Right lobe of liver (tissue), 6 donors: Measurements from ENCODE around the gene TCFL5. TPM values are rescaled to one million over a fixed set of nuclear protein-coding genes. Genes with fewer than 3 reads are reported as not detected.

Experiments used
- ATAC-seq, 4 donors: fragments of 200-7000 bp; cut with Tn5 transposase; one replicate each; pipeline ENCODE4 v1.9.1; 2020; ENCODE audit warnings: mild to moderate bottlenecking in 4 of 4, moderate library complexity in 4 of 4
- DNase-seq, 3 donors: peaks; one replicate each; pipeline ENCODE4 v3.0.0-alpha.2; 2020
- H3K27ac ChIP-seq, 3 donors: fragments of 200-600 bp; one replicate each; pipeline ENCODE4 v1.8.0; 2022
- H3K27me3 ChIP-seq, 2 donors: fragments of 200-600 bp; one replicate each; pipeline ENCODE4 v1.8.0; 2022
- H3K36me3 ChIP-seq, 4 donors: fragments of 200-600 bp; sonication (generic) in 1 of 4; one replicate each; pipeline versions ENCODE4 v1.5.1 to v1.8.0; 2017 to 2022; ENCODE audit warnings: control low read depth in 1 of 4
- H3K4me1 ChIP-seq, 4 donors: fragments of 200-600 bp; sonication (generic) in 1 of 4; one replicate each; pipeline versions ENCODE4 v1.5.1 to v1.8.0; 2017 to 2022; ENCODE audit warnings: control low read depth in 1 of 4
- H3K4me3 ChIP-seq, 3 donors: fragments of 200-600 bp; one replicate each; pipeline ENCODE4 v1.8.0; 2022
- H3K9me3 ChIP-seq, 4 donors: fragments of 200-600 bp; sonication (generic) in 1 of 4; one replicate each; pipeline versions ENCODE4 v1.5.1 to v1.8.0; 2017 to 2022; ENCODE audit warnings: control low read depth in 1 of 4
- POLR2A ChIP-seq: fragments of 450-650 bp; IDR thresholded peaks from one replicate; pipeline ENCODE4 v1.6.1; 2017; ENCODE audit warnings: antibody characterized with exemption, mild to moderate bottlenecking
- WGBS: methylation state at CpG from one replicate; pipeline ENCODE4 v1.1.6; 2018; ENCODE audit warnings: low coverage, low lambda C conversion rate; ENCODE audit not compliant: insufficient coverage; ENCODE audit errors: missing lambda C conversion rate; 5-methylcytosine and 5-hydroxymethylcytosine counted together
- intact Hi-C, 2 donors: fragments of 100-400 bp; cut with DNase I; formaldehyde crosslinking; loops; one replicate each; pipeline versions ENCODE4 v1.11.2 to v1.14.1; 2022
- total RNA-seq, 6 experiments: library from RNA; depleted of rRNA in 2 of 6; stranded (reverse); fragments of >200 nt in 2 of 6; fragmentation: NEBNext Ultra II Directional in 3 of 6; extraction: Animal tissue kit (Norgen Biotek cat#: 25700) in 3 of 6; gene quantifications; one replicate each; pipeline versions ENCODE4 v1.1.0 to v1.2.4, GENCODE V29; 2016 to 2023
- TF ChIP-seq, protein P1 (sequence below), 4 donors: fragments of 200-600 bp in 3 of 4; fragments of 450-650 bp in 1 of 4; IDR thresholded peaks; one replicate each; pipeline versions ENCODE4 v1.5.1 to v1.8.0; 2016 to 2022; ENCODE audit warnings: antibody characterized with exemption in 4 of 4, mild to moderate bottlenecking in 2 of 4
- donor health status: DM: no; HTN: yes; CAD: no.
- donor health status: DM: no; HTN: no; CAD: no.
- donor health status: DM: no; HTN: no; CAD: no.
- donor health status: DM: no; HTN: yes; CAD: no.
- donor health status: DM: no; HTN: yes; CAD: no.

TCFL5 gene
- total RNA-seq, 6 experiments from 2014 or later = 2.9 to 5.1 (median 3.9) TPM

DNA sequence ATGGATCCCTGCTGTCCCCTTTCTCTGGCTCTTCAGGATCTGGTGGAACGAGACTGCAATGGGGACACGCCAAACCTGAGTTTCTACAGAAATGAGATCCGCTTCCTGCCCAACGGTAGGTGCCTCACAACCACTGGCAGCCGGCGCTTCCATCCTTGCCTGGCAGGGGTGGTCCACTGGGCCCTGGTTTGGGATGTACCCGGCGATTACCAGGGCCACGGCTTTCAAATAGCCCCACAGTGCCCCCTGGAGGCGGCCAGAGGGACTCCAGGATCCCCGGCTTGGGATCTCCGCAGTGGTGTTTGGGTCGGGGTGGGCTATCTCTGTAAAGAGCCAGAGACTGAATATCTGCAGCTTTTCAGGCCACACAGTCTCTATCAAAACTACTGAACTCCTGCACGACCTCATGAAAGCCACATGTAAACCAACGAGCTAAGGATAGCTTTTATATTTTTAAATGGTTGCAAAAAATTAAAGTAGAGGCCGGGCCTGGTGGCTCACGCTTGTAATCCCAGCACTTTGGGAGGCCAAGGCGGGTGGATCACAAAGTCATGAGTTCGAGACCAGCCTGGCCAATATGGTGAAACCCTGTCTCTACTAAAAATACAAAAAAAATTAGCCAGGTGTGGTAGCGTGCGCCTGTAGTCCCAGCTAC is 53.3 kb downstream of the TCFL5 start:
- intact Hi-C loops = no loop called here
- Histone ChIP-seq H3K4me3 (no peak overlapping the region), H3K4me1 (peaks cover 0 to 37% (median 10%) of the 10 kb centered on the region in 4 donors), H3K27ac (no peak overlapping the region), H3K36me3 (peaks cover 13 to 56% (median 35%) of the 10 kb centered on the region in 4 donors), H3K9me3 (no peaks in the 10 kb centered on the region), H3K27me3 (no peaks in the 10 kb centered on the region)
- no peak for TF ChIP-seq POLR2A
- TF ChIP-seq, protein P1, sequence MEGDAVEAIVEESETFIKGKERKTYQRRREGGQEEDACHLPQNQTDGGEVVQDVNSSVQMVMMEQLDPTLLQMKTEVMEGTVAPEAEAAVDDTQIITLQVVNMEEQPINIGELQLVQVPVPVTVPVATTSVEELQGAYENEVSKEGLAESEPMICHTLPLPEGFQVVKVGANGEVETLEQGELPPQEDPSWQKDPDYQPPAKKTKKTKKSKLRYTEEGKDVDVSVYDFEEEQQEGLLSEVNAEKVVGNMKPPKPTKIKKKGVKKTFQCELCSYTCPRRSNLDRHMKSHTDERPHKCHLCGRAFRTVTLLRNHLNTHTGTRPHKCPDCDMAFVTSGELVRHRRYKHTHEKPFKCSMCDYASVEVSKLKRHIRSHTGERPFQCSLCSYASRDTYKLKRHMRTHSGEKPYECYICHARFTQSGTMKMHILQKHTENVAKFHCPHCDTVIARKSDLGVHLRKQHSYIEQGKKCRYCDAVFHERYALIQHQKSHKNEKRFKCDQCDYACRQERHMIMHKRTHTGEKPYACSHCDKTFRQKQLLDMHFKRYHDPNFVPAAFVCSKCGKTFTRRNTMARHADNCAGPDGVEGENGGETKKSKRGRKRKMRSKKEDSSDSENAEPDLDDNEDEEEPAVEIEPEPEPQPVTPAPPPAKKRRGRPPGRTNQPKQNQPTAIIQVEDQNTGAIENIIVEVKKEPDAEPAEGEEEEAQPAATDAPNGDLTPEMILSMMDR (IDR thresholded peaks at IDR 0.05) = peak; percentile 89 to 94 (median 92)
- ATAC-seq (peak; percentile 28 to 46 (median 40)), DNase-seq (peak; percentile 72 to 76 (median 75))
- 34% methylated on average over 6 of the region's 21 CpGs for WGBS

DNA sequence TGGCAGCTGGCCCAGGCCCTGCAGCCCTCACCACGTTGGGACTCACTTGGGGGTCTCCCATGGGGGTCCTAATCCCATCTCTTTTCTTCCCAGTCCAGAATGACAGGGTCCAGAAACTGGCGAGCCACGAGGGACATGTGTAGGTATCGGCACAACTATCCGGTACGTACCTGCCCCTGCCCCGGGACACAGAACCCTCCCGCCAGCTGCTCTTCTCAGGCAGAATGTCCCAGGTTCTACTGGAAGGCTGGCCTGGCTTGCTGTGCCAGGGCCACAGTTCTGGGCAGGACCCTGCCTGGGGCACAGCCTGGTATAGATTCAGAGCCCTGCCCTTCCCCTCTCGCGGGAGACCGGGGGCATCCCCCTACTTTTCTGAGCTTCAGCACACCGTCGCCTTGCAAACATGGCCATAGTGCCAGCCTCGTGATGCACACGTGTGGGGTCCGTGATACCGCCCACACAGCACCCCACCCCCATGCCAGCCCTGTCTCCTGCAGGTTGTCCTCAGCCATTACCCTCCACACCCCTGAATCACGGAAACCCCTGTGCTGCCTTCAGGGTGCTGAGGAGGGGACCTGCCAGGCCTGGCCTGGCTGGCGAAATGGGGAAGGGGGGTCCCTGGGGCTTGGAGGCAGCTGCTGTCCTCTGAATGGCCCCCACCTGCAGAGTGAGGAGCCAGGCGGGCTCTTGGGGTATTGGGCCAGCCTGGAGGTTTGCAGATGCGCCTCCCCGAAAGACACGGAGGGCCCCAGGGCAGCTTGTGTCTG is 54.0 kb downstream of the TCFL5 start:
- DNase-seq (no peak), ATAC-seq (no peak)
- no peak for TF ChIP-seq POLR2A
- TF ChIP-seq, protein P1 (IDR thresholded peaks at IDR 0.05) = no peak
- H3K27me3 ChIP-seq = no peaks in the 10 kb centered on the region
- no peaks in the 10 kb centered on the region for H3K9me3 ChIP-seq
- WGBS = 52% methylated on average over 5 of the region's 23 CpGs
- peak overlapping the region in 1 of 3 donors; percentile 93 for H3K27ac ChIP-seq
- intact Hi-C loops = no loop called here
- no peak overlapping the region for H3K4me3 ChIP-seq
- H3K4me1 ChIP-seq = peaks cover 0 to 37% (median 10%) of the 10 kb centered on the region in 4 donors
- H3K36me3 ChIP-seq = peaks cover 13 to 52% (median 33%) of the 10 kb centered on the region in 4 donors

GRCh38 chr20:62806383-62807050 is 55.1 kb downstream of the TCFL5 start:
- WGBS = 19% methylated on average over 3 of the region's 11 CpGs
- ATAC-seq (no peak), DNase-seq (no peak)
- Histone ChIP-seq H3K36me3 (peaks cover 8 to 41% (median 27%) of the 10 kb centered on the region in 4 donors), H3K4me1 (peaks cover 0 to 37% (median 10%) of the 10 kb centered on the region in 4 donors), H3K4me3 (peak overlapping the region; percentile 83 to 99 (median 98)), H3K27me3 (no peaks in the 10 kb centered on the region), H3K27ac (peak overlapping the region; percentile 91 to 97 (median 93)), H3K9me3 (no peaks in the 10 kb centered on the region)
- intact Hi-C loops = no loop called here
- TF ChIP-seq, protein P1 (IDR thresholded peaks at IDR 0.05) = no peak
- no peak for TF ChIP-seq POLR2A

GRCh38 chr20:62805711-62806382 is 55.8 kb downstream of the TCFL5 start:
- intact Hi-C loops = no loop called here
- 5% methylated on average over 10 of the region's 25 CpGs for WGBS
- H3K4me3 ChIP-seq = peak overlapping the region; percentile 83 to 99 (median 98)
- TF ChIP-seq, protein P1 (IDR thresholded peaks at IDR 0.05) = no peak
- TF ChIP-seq POLR2A = peak; percentile 49
- DNase-seq = peak; percentile 80 to 91 (median 90)
- peak overlapping the region; percentile 91 to 97 (median 93) for H3K27ac ChIP-seq
- H3K9me3 ChIP-seq = no peaks in the 10 kb centered on the region
- H3K27me3 ChIP-seq = no peaks in the 10 kb centered on the region
- peaks cover 0 to 37% (median 10%) of the 10 kb centered on the region in 4 donors for H3K4me1 ChIP-seq
- peak; percentile 69 to 78 (median 74) for ATAC-seq
- peaks cover 7 to 37% (median 24%) of the 10 kb centered on the region in 4 donors for H3K36me3 ChIP-seq
